Islet precursor cell (in vitro differentiated cells): Measurements from ENCODE around the gene FASTKD1.
A peak's percentile ranks its signal among the peaks of the same experiment; 100 is the strongest.
"Not testable (repeated sequence)": the region's sequence is repeated elsewhere in the genome, so short reads cannot be mapped to it uniquely, and the experiment has no call there.

Experiments
- DNase-seq: peaks from one replicate; pipeline ENCODE4 v3.0.0-alpha.2; 2018

FASTKD1 gene

GRCh38 chr2:169570752-169571151, 2.9 kb downstream of the FASTKD1 start:
- DNase-seq = not testable (repeated sequence)

GRCh38 chr2:169569948-169570347, 3.7 kb downstream of the FASTKD1 start:
- DNase-seq = no peak

GRCh38 chr2:169565686-169566085, 8.0 kb downstream of the FASTKD1 start:
- no peak for DNase-seq

- no peak for DNase-seq
Measured at GRCh38 chr2:169562519-169562918, 11.1 kb downstream of the FASTKD1 start.

- DNase-seq = not testable (repeated sequence)
Measured at GRCh38 chr2:169562084-169562483, 11.6 kb downstream of the FASTKD1 start.

GRCh38 chr2:169561364-169561763, 12.3 kb downstream of the FASTKD1 start:
- no peak for DNase-seq

GRCh38 chr2:169546756-169547155, 26.9 kb downstream of the FASTKD1 start:
- DNase-seq = no peak

- no peak for DNase-seq
Measured at GRCh38 chr2:169542433-169542832, 31.2 kb downstream of the FASTKD1 start.

- no peak for DNase-seq
Measured at GRCh38 chr2:169540146-169540545, 33.5 kb downstream of the FASTKD1 start.

GRCh38 chr2:169539460-169539859, 34.2 kb downstream of the FASTKD1 start:
- not testable (repeated sequence) for DNase-seq

GRCh38 chr2:169528271-169528701, 45.4 kb downstream of the FASTKD1 start:
- DNase-seq = peak; percentile 72

- no peak for DNase-seq
Measured at GRCh38 chr2:169526451-169526850, 47.2 kb downstream of the FASTKD1 start.

GRCh38 chr2:169525434-169525833, 48.2 kb downstream of the FASTKD1 start:
- DNase-seq = no peak

GRCh38 chr2:169523681-169524080, 50.0 kb downstream of the FASTKD1 start:
- no peak for DNase-seq

GRCh38 chr2:169520896-169521295, 52.8 kb downstream of the FASTKD1 start:
- DNase-seq = no peak

GRCh38 chr2:169516488-169516995, 57.1 kb downstream of the FASTKD1 start:
- DNase-seq = not testable (repeated sequence)

GRCh38 chr2:169514758-169515157, 58.9 kb downstream of the FASTKD1 start:
- not testable (repeated sequence) for DNase-seq

- DNase-seq = no peak
Measured at GRCh38 chr2:169513926-169514325, 59.7 kb downstream of the FASTKD1 start.

- no peak for DNase-seq
Measured at GRCh38 chr2:169513094-169513493, 60.6 kb downstream of the FASTKD1 start.

GRCh38 chr2:169512525-169512924, 61.1 kb downstream of the FASTKD1 start:
- DNase-seq = no peak

- DNase-seq = no peak
Measured at GRCh38 chr2:169511818-169512217, 61.8 kb downstream of the FASTKD1 start.

- DNase-seq = no peak
Measured at GRCh38 chr2:169510496-169510895, 63.2 kb downstream of the FASTKD1 start.

GRCh38 chr2:169509955-169510354, 63.7 kb downstream of the FASTKD1 start:
- DNase-seq = no peak

GRCh38 chr2:169509298-169509885, 64.3 kb downstream of the FASTKD1 start, which contains the start of gene KLHL41:
Gene KLHL41 (plus strand): TSS chr2:169509702. CDS start chr2:169509779, 77 bp downstream.
- no peak for DNase-seq

GRCh38 chr2:169507698-169508097, 66.0 kb downstream of the FASTKD1 start:
- DNase-seq = no peak
